Uterus (tissue), 2 donors: ENCODE data around the gene SLC9C1.

Source experiments
- POLR2A ChIP-seq, 2 donors: fragments of 450-650 bp; IDR thresholded peaks; one replicate each; pipeline ENCODE4 v1.6.1; 2016; ENCODE audit warnings: antibody characterized with exemption in 2 of 2, mild to moderate bottlenecking in 1 of 2, moderate library complexity in 1 of 2
- TF ChIP-seq, protein P1 (sequence below), 4 experiments: fragments of 200-600 bp in 2 of 4; fragments of 450-650 bp in 2 of 4; sonication (generic) in 2 of 4; IDR thresholded peaks; one replicate each; pipeline ENCODE4 v1.5.1; 2016 to 2019; ENCODE audit warnings: antibody characterized with exemption in 4 of 4, mild to moderate bottlenecking in 2 of 4, moderate library complexity in 1 of 4

DNA sequence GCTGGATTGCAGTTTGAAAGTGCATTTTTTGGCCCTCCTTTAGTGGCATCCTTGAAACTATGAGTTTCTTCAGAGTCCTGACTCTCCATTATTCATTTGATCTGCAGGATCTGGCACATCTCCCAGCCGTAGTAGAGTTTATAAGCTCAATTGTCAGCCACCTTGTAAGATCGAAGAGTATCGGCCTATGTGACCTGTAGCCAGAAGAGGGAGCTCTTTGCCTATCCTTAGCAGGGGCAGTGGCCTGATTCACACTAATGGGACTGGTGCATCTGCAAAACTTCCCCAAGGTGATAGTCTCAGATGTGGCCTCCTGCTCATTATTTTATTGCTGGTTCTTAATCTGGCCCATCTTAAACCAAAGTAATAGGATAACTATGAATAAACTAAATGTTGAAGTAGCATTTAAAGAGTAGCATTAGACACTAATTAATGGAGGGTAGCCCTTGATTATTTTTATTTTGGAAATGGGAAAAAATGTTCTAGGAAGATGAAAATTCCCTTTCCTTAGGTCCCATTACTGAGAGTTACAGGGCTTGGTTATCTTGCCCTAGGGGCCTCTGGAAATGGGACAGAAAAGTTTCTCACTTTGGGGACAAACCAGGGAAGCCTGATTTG lies 182.1 kb downstream of the SLC9C1 start:
- TF ChIP-seq, protein P1, sequence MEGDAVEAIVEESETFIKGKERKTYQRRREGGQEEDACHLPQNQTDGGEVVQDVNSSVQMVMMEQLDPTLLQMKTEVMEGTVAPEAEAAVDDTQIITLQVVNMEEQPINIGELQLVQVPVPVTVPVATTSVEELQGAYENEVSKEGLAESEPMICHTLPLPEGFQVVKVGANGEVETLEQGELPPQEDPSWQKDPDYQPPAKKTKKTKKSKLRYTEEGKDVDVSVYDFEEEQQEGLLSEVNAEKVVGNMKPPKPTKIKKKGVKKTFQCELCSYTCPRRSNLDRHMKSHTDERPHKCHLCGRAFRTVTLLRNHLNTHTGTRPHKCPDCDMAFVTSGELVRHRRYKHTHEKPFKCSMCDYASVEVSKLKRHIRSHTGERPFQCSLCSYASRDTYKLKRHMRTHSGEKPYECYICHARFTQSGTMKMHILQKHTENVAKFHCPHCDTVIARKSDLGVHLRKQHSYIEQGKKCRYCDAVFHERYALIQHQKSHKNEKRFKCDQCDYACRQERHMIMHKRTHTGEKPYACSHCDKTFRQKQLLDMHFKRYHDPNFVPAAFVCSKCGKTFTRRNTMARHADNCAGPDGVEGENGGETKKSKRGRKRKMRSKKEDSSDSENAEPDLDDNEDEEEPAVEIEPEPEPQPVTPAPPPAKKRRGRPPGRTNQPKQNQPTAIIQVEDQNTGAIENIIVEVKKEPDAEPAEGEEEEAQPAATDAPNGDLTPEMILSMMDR (IDR thresholded peaks at IDR 0.05) = peak in 3 of 4 experiments; percentile 21 to 35 (median 21)
- no peak for TF ChIP-seq POLR2A (IDR thresholded peaks at IDR 0.05)
